Skeletal muscle tissue (tissue), 4 donors: ENCODE results near the gene ECEL1. TPM values are rescaled to one million over a fixed set of nuclear protein-coding genes. Genes with fewer than 3 reads are reported as not detected.

Experiments used
- H3K27ac ChIP-seq: one replicate; pipeline ENCODE4 v1.7.0; 2013; ENCODE audit warnings: mild to moderate bottlenecking, low read depth, low read length, inconsistent platforms
- H3K27me3 ChIP-seq, 3 donors: one replicate each; pipeline ENCODE4 v1.7.0; 2013; ENCODE audit warnings: low read length in 3 of 3; ENCODE audit not compliant: control insufficient read depth in 3 of 3, insufficient read depth in 3 of 3
- H3K36me3 ChIP-seq, 3 donors: one replicate each; pipeline ENCODE4 v1.7.0; 2013; ENCODE audit warnings: low read length in 3 of 3; ENCODE audit not compliant: control insufficient read depth in 3 of 3, insufficient read depth in 3 of 3
- H3K4me1 ChIP-seq, 3 donors: one replicate each; pipeline ENCODE4 v1.7.0; 2013; ENCODE audit warnings: low read length in 3 of 3, mild to moderate bottlenecking in 3 of 3; ENCODE audit not compliant: control insufficient read depth in 3 of 3, insufficient read depth in 3 of 3
- H3K4me3 ChIP-seq, 3 donors: one replicate each; pipeline ENCODE4 v1.7.0; 2013; ENCODE audit warnings: low read length in 3 of 3
- H3K9ac ChIP-seq, 3 donors: one replicate each; pipeline ENCODE4 v1.7.0; 2013; ENCODE audit warnings: low read length in 3 of 3, mild to moderate bottlenecking in 3 of 3, moderate library complexity in 2 of 3, low read depth in 1 of 3
- H3K9me3 ChIP-seq, 3 donors: one replicate each; pipeline ENCODE4 v1.7.0; 2013; ENCODE audit warnings: low read length in 3 of 3; ENCODE audit not compliant: control insufficient read depth in 3 of 3
- total RNA-seq: library from RNA; depleted of rRNA; stranded (reverse); fragments of >200 nt; gene quantifications from one replicate; pipeline ENCODE4 v1.2.3, GENCODE V29; 2014
- donor health status: Osteomylitis.

The ECEL1 gene
- total RNA-seq, 1 donor from 2014 or later, result 1.0 TPM

DNA sequence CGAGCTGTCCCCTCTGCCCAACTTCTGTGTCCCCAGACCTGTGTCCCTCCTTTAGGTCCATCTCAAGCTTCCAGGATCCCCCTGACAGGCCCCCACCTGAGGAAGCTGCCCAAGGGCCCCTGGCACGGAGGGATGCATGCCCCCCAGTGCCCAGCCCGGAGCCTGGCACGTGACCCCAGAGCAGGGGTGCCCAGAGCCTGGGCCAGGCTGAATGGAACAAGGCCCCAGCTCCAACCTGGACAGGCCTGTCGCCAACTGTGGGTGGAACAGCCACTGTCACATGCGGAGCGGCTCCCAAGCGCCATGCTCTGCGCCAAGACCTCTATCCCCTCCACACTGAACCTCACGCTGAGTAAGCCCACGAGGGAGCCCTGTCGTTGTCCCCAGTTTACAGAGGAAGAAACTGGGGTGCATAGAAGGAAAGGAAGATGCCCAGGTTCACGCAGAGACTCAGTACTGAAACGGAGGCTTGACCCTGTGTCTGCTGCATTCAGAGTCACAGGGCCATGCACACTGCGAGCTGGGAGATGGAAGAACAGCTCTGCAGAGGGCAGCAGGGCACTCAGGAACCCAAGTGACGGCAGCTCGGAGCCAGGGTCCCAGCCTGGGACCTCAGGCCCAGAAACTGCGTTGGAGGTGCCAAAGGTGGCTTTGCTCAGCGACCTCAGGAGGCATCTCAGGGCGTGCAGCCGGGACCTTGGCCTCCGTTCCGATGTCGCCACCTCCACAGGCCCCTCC, 5.5 kb upstream of the ECEL1 start:
- no peaks in the 10 kb centered on the region for H3K4me1 ChIP-seq
- no peaks in the 10 kb centered on the region for H3K36me3 ChIP-seq
- H3K27ac ChIP-seq, result no peak overlapping the region
- peaks cover 5 to 13% (median 6%) of the 10 kb centered on the region in 3 donors for H3K27me3 ChIP-seq
- no peak overlapping the region for H3K4me3 ChIP-seq
- H3K9ac ChIP-seq, result no peak overlapping the region
- no peaks in the 10 kb centered on the region for H3K9me3 ChIP-seq

GRCh38 chr2:232492236-232492848, 4.7 kb upstream of the ECEL1 start:
- Histone ChIP-seq H3K4me1 (no peaks in the 10 kb centered on the region), H3K27me3 (peaks cover 6 to 16% (median 10%) of the 10 kb centered on the region in 3 donors), H3K9ac (no peak overlapping the region), H3K27ac (no peak overlapping the region), H3K36me3 (no peaks in the 10 kb centered on the region), H3K9me3 (no peaks in the 10 kb centered on the region), H3K4me3 (no peak overlapping the region)

GRCh38 chr2:232491139-232491780, 3.6 kb upstream of the ECEL1 start:
- Histone ChIP-seq H3K4me3 (no peak overlapping the region), H3K4me1 (no peaks in the 10 kb centered on the region), H3K27ac (no peak overlapping the region), H3K36me3 (no peaks in the 10 kb centered on the region), H3K9ac (no peak overlapping the region), H3K9me3 (no peaks in the 10 kb centered on the region), H3K27me3 (peaks cover 17 to 25% (median 21%) of the 10 kb centered on the region in 3 donors)

- no peaks in the 10 kb centered on the region for H3K36me3 ChIP-seq
- no peak overlapping the region for H3K27ac ChIP-seq
- H3K4me1 ChIP-seq, result peaks cover 0 to 3% (median 0%) of the 10 kb centered on the region in 3 donors
- no peak overlapping the region for H3K9ac ChIP-seq
- peaks cover 25 to 33% (median 29%) of the 10 kb centered on the region in 3 donors for H3K27me3 ChIP-seq
- no peak overlapping the region for H3K4me3 ChIP-seq
- no peaks in the 10 kb centered on the region for H3K9me3 ChIP-seq
Measured at GRCh38 chr2:232490221-232491138, 2.8 kb upstream of the ECEL1 start.

DNA sequence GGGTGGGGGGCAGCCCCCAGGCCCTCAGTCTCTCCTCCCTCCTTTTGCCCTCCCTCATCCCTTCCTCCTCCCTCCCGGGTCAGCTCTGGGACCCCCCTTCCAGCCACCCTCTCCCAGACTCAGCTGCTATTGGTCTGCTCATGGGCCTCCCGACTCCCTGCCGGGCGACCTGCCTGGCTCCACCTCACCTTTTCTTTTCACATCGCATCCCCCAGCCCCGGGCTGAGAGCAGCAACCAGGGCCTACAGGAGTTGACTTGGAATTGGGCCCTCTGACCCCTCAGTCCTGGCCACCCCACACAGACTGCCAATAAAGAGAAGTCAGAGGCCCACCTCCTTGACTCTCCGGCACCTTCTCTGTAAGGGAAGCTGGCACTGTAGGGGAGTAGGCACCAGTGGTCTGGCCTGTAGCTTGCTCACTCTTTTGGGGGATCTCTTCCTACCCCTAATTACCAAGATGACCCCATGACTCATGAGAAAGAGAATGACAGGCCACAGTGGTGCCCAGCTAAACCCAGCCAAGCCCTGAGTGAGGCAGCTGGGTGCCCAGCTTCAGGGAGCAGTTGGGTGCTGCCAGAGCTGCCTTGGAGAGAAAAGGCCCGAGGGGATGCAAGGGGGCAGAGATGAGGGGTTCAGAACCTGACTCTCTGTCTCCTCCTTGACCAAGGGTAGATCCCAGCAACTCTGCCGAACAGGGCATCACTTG, 2.0 kb upstream of the ECEL1 start:
- no peak overlapping the region for H3K9ac ChIP-seq
- H3K9me3 ChIP-seq, result no peaks in the 10 kb centered on the region
- H3K27me3 ChIP-seq, result peaks cover 33 to 41% (median 37%) of the 10 kb centered on the region in 3 donors
- H3K27ac ChIP-seq, result no peak overlapping the region
- H3K4me3 ChIP-seq, result no peak overlapping the region
- H3K4me1 ChIP-seq, result peaks cover 0 to 3% (median 3%) of the 10 kb centered on the region in 3 donors
- no peaks in the 10 kb centered on the region for H3K36me3 ChIP-seq

DNA sequence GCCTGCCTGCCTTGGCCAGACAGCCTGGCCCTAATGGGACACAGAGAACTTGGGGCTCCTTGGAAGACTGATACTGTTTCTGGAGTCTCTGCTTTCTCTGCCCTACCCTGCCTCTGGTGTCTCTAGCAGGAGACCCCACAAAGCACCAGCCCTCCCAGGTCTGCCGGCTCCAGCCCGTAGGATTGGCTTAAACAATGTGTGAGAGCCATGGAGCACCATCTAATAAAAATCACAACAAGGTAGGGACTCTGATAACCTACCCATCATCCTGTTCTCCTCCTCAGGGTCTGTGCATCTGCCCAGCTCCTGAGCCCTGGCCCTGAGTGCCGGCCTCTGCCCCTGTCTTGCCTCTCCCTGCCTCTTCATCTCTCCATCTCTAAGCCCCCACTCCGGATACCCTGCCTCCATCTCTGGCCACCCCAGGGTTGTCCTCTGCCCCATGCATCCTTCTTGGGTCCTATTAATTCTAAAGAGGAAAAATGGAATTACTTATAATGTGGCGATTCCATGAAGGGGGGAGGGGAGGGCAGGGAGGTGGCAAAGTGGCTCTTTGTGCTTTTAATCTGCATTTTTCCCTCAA, 1.2 kb upstream of the ECEL1 start:
- peaks cover 41 to 50% (median 46%) of the 10 kb centered on the region in 3 donors for H3K27me3 ChIP-seq
- H3K36me3 ChIP-seq, result no peaks in the 10 kb centered on the region
- no peak overlapping the region for H3K9ac ChIP-seq
- peaks cover 0 to 3% (median 3%) of the 10 kb centered on the region in 3 donors for H3K4me1 ChIP-seq
- H3K4me3 ChIP-seq, result no peak overlapping the region
- no peaks in the 10 kb centered on the region for H3K9me3 ChIP-seq
- no peak overlapping the region for H3K27ac ChIP-seq

GRCh38 chr2:232488097-232488711, 570 bp upstream of the ECEL1 start:
- H3K9me3 ChIP-seq, result no peaks in the 10 kb centered on the region
- peaks cover 0 to 3% (median 3%) of the 10 kb centered on the region in 3 donors for H3K4me1 ChIP-seq
- H3K36me3 ChIP-seq, result no peaks in the 10 kb centered on the region
- peaks cover 47 to 56% (median 51%) of the 10 kb centered on the region in 3 donors for H3K27me3 ChIP-seq
- no peak overlapping the region for H3K27ac ChIP-seq
- no peak overlapping the region for H3K9ac ChIP-seq
- H3K4me3 ChIP-seq, result no peak overlapping the region

DNA sequence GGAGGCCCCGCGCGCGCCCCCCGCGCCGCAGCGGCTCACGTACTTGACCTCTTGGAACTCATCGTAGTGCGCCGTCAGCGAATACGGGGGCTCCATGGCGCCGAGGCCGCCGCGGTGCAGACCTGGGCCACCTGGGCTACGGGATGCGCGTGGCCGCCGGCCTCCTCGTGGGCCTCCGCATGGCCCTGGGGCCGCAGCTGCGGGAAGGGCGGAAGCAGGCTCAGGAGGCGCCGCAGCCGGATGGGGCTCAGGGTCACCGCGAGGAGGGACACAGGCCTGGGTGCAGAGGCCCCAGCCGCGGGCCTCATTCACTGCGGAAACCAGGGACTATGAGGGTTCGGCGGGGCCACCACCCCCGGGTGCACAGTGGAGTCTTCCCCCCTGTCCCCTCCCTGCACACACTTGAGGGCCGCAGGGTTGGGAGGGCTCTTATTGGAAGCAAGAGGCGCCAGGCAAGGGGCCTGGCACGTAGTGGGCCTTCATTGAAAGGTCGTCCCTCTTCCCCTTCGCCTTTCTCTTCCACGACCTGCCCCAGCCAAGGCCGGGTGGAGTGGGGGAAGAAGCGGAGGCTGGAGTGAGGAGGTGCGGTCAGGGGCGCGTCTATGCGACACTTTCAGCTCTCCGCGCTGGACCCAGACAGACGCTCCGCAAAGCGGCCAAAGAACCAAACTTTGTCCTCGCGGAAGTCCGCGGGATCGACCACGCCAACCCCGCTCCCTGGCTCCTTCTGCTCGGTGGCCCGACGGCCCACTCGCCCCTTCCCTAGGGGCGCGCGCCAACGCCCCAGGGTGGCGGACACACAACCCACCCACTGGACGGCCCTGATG, 863 bp downstream of the ECEL1 start:
- Histone ChIP-seq H3K9me3 (no peaks in the 10 kb centered on the region), H3K27me3 (peaks cover 58 to 61% (median 60%) of the 10 kb centered on the region in 3 donors), H3K27ac (no peak overlapping the region), H3K9ac (peak overlapping the region in 1 of 3 donors; percentile 16), H3K4me3 (no peak overlapping the region), H3K4me1 (peaks cover 0 to 3% (median 3%) of the 10 kb centered on the region in 3 donors), H3K36me3 (no peaks in the 10 kb centered on the region)
